CD4-positive, alpha-beta T cell treated with Interleukin-15 for 1 hour (primary cell): ENCODE results near the gene MRPL10.

Experiments
- DNase-seq: peaks from one replicate; pipeline ENCODE4 v3.0.0-alpha.2; 2020

Gene MRPL10

GRCh38 chr17:47857551-47858455 is 26.5 kb upstream of the MRPL10 start:
- no peak for DNase-seq

DNA sequence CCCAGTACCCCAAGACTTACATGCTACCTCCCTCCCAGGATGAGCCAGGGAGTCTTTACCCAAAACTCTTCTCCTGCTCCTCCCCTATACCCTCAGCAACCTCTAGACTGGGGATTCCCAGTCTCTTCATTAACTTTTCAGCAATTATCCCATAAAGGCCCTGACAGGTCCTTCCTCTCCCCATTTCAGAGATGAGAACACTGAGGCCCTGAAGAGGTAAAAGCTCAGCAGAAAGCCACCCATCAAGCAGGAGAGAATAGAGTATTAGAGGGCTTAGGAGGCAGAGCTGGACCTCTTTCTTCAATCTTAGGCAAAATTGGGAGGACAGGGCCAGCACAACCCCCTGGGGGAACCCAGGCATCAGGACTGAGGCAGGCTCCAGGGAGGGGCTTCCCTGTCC is 25.5 kb upstream of the MRPL10 start:
- DNase-seq = no peak

DNA sequence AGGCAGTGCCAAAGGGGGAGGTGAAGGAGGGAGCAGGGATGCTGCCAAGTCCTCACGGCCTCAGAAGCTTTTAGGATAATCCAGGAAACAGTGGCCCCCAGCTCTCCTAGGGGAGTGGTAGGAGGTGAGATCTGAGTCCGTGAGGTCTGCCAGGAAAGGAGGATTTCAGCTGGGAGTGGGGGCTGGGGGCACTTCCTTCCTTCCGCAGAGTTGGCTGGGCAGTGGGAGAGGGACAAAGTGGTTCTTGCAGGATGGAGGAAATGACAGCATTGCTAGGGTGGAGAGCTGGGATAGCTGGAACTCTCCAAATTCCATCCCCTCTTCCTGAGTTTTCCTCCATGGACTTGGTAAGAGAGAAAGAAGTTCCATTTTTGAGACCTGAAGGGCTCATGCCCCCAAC is 24.4 kb upstream of the MRPL10 start:
- DNase-seq = no peak

GRCh38 chr17:47853616-47854015 is 22.3 kb upstream of the MRPL10 start:
- DNase-seq = no peak

DNA sequence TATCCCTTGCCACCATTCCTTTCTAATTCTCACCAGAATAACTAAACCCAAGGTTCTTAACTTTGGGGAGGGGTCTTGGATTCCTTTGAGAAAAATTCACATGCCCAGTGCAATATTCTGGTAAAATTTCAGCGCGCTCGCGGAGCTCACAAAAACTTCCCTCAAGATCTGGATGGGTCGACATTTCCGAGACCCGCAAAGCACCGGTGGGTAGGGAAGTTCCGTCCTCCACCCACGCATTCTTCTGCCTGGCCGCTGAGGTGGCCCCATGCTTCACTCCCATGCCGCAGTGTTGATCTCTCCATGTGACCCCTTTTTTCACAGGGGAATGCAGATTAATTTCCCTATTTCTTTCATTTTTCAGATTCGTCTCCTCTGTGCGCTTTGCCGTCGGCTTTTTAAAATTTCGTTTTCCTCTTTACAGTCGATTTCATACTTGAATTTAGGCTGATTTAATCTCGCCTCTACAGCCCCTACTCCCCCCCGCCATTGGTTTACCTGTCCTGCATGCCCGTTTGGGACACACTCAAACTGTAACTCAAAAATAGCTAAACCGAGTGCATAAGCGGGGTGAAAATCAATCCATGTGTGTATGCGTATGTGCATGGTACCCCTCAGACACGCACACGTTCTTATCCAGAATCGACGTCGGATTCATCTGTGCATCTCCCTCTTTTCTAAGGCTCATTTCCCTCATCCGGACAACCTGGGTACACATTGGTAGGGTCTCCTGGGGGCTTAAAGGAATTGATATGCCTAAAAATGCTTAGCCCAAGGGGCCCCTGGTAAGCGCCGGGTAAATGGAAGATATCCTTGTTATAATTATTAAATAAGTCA is 21.0 kb upstream of the MRPL10 start:
- DNase-seq = no peak

- no peak for DNase-seq
These were observed 20.4 kb upstream of the MRPL10 start for GRCh38 chr17:47851764-47852112.

DNA sequence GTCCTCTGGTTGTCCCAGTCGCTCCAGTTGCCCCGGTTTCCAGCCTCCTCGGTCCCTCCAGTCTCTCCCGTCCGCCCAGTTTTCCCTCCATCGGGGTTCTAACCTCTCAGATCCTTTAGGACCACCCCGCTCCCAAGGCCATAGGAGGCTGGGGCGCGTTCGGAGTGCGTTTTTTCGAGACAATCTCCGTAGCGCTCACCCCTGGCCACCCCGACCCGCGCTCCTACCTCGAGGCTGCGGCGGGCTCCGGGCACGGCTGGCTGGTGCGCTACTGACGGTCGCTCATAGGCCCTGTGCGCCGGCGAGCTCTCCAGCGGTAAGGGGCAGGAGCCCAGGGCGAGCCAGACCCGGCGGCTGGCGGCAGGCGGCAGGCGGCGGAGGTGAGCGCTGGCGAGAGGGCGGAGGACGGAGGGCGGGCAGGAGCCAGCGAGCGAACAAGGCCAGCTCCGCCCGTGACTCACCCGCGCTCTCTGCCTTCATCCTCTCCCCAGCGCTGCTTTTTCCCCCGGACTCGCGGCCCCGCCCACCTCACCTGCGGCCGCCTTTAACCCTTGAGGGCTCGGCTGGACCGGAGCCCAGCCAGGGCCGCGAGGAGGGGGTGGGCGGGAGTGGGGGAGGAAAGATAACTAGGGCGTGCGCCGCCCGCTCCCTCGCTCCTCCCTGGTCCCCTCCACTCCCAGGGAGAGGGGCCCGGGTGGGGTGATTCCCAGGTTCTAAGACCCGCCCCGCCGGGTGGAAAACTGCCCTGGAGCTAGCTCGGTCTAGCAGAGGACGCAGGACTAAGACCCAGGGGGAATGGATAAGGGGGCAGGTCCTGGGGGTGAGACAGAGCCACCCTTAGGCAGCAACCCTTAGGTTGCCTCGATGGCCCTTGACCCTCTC is 19.6 kb upstream of the MRPL10 start, which contains the start of gene SP6:
TSS of gene SP6 (minus strand) at position 472 of the 882 bp plus-strand sequence. CDS start 2,734 bp downstream, outside the sequence.
- DNase-seq = peak; percentile 51

DNA sequence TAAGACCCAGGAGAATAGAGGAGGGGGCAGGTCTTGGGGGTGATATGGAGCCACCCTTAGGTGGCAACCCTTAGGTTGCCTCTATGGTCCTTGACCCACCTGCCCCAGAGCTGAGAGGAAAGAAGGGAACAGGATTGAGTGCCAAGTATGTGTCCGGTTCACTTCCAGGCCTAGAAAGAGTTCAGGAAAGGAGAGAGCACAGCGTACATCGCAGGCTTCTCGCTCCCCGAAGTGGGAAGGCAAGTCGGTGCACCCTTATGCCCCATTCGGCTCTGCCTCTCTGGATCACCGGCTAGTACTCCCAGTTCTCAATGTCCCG is 19.0 kb upstream of the MRPL10 start:
- DNase-seq = no peak

- DNase-seq = no peak
These were observed 16.8 kb upstream of the MRPL10 start for GRCh38 chr17:47848198-47848513.

DNA sequence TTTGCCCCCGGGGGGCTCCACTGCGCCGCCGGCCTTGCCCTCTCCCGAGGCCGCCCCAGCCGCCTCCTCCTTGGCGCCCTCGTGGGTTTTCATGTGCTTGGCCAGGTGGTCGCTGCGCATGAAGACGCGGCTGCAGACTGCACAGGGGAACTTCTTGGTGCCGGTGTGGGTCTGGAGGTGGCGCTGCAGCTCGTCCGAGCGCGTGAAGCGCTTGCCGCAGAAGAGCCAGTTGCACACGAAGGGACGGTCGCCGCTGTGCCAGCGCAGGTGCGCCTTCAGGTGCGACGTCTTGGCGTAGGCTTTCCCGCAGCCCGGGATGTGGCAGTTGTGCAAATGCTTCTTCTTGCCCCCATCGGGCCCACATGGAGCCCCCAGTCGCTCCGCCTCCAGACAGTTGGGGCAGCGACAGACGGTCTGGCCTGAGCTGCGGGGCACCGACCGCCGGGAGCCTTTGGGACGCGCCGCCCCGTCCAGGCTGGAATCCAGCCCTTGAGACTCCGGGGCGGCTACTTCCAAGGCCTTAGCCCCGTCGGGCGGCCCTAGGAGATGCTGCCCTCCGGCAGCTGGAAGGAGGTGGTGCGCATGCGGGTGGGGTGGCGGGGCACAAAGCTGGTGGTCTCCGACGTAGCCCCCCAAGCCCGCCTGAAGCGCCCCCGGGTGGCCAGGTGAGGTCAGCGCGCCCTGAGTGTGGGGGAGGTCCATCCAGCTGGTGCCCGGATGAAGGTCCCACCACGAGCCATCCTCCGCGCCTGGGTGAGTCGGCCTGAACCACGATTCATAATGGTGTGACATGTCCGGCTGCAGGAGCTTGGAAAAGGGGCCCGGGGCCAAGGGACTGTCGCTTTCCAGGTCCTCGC is 16.2 kb upstream of the MRPL10 start:
- DNase-seq = peak; percentile 31

GRCh38 chr17:47846716-47847340 is 15.5 kb upstream of the MRPL10 start:
- no peak for DNase-seq

- DNase-seq = no peak
These were observed 14.4 kb upstream of the MRPL10 start for GRCh38 chr17:47845716-47846075.

DNA sequence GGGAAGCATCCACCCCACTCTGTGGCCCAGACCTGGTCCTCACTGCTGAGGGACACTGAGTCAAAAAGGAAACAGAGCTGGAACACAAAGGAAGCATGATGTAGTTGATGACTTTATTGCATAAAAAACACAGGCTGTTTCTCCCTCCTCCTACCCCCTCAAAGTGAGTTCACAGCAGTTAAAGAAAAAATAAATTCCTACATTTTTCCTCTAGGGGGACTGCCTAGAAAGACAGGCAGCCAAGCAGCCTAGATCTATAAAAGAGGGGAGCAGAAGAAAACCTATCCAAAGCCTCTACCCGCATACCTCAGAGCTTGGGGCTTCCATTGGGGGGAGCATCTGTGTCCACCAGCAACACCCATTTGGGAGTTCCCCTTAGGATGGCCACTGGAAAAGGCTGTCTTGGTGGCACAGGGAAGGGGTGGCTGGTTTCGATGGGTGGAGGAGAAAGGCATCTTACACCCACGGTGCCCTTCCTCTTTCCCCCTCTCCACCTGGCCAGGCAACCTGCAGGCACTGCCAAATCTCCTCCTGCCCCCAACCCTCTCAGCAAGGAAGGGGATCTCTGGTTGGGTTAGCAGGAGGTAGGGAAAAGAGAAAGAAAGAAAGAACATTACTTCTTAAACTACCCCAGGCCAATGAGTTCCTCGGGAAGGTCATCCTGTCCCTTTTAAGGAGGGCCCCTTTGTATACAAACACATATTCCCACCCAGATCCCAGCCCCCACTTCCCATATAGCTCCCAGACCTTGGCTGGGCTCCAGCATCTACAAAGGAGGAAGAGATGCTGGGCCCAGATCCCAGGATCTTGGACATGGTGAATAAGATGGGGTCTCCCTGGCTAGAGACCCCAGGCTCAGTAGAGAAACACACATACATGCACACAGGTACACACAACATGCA is 13.7 kb upstream of the MRPL10 start:
- DNase-seq = no peak

- no peak for DNase-seq
These were observed 12.9 kb upstream of the MRPL10 start for GRCh38 chr17:47844227-47844626.

DNA sequence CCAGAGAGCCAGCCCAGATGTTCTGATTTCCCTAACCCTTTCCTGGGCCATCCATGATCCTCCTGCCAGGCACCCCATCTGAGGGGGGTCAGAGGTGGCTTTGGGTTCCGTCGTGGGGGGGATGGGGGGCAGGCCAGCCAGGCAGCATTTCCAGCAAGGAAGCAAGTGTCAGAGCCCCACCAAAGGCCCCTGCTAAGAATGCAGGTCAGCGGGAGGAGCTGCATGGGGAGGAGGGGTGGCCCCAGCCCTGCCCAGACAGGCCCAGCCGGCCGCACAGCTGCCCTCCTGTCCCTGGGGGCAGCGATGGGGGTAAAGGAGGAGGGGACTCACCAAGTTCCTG is 12.0 kb upstream of the MRPL10 start:
- no peak for DNase-seq

GRCh38 chr17:47841488-47842291 is 10.3 kb upstream of the MRPL10 start:
- DNase-seq = no peak

- DNase-seq = peak; percentile 87
These were observed 9.6 kb upstream of the MRPL10 start, which contains the start of gene SCRN2 for GRCh38 chr17:47840742-47841487. Gene SCRN2, minus strand, starts transcription at chr17:47841273. Its CDS starts 430 bp downstream, at chr17:47840843.

GRCh38 chr17:47840001-47840741 is 8.8 kb upstream of the MRPL10 start:
- DNase-seq = no peak
